H9 (cell line): ENCODE measurements around the gene ADISSP. TPM values are rescaled to one million over a fixed set of nuclear protein-coding genes. Genes with fewer than 3 reads are reported as not detected.

ENCODE experiments used
- DNase-seq: peaks from one replicate; pipeline ENCODE4 v3.0.0-alpha.2; 2017
- H2AFZ ChIP-seq: one replicate; pipeline ENCODE4 v1.6.1; 2013; ENCODE audit warnings: mild to moderate bottlenecking, low read length, control low read depth, moderate library complexity
- H2AK5ac ChIP-seq: 2 replicates; pipeline ENCODE4 v1.6.1; 2013; ENCODE audit warnings: low read length, control low read depth, mixed read lengths; ENCODE audit not compliant: insufficient read length
- H2BK120ac ChIP-seq: one replicate; pipeline ENCODE4 v1.6.1; 2013; ENCODE audit warnings: low read depth, mild to moderate bottlenecking, low read length, control low read depth, inconsistent platforms; ENCODE audit not compliant: poor library complexity, severe bottlenecking
- H2BK12ac ChIP-seq: 2 replicates; pipeline ENCODE4 v1.6.1; 2013; ENCODE audit warnings: low read length, control low read depth, mixed read lengths, low read depth; ENCODE audit not compliant: insufficient read length
- H2BK15ac ChIP-seq: 2 replicates; pipeline ENCODE4 v1.6.1; 2013; ENCODE audit warnings: low read depth, low read length, control low read depth
- H2BK20ac ChIP-seq: one replicate; pipeline ENCODE4 v1.6.1; 2013; ENCODE audit warnings: low read depth, mild to moderate bottlenecking, low read length, control low read depth, inconsistent platforms; ENCODE audit not compliant: poor library complexity, severe bottlenecking
- H2BK5ac ChIP-seq: 2 replicates; pipeline ENCODE4 v1.6.1; 2013; ENCODE audit warnings: low read length, control low read depth, mixed read lengths; ENCODE audit not compliant: insufficient read length
- H3K14ac ChIP-seq: 2 replicates; pipeline ENCODE4 v1.6.1; 2013; ENCODE audit warnings: low read length, control low read depth; ENCODE audit not compliant: insufficient read depth
- H3K18ac ChIP-seq: 2 replicates; pipeline ENCODE4 v1.6.1; 2013; ENCODE audit warnings: low read depth, mild to moderate bottlenecking, mixed read lengths, low read length, control low read depth; ENCODE audit not compliant: insufficient read length
- H3K23ac ChIP-seq: 2 replicates; pipeline ENCODE4 v1.6.1; 2013; ENCODE audit warnings: low read length, control low read depth, mixed read lengths, low read depth; ENCODE audit not compliant: insufficient read length
- H3K23me2 ChIP-seq: 2 replicates; pipeline ENCODE4 v1.6.1; 2013; ENCODE audit warnings: low read depth, mild to moderate bottlenecking, mixed read lengths, low read length, control low read depth; ENCODE audit not compliant: insufficient read length, poor library complexity, severe bottlenecking
- H3K27ac ChIP-seq: 2 replicates; pipeline ENCODE4 v1.5.1; 2013; ENCODE audit warnings: low read length, control low read depth, mixed read lengths, low read depth; ENCODE audit not compliant: insufficient read length
- H3K27me3 ChIP-seq: 2 replicates; pipeline ENCODE4 v1.6.1; 2013; ENCODE audit warnings: low read length, control low read depth, inconsistent platforms; ENCODE audit not compliant: insufficient read depth
- H3K4ac ChIP-seq: 2 replicates; pipeline ENCODE4 v1.6.1; 2013; ENCODE audit warnings: low read depth, mild to moderate bottlenecking, control low read depth, inconsistent platforms, low read length, moderate library complexity
- H3K4me1 ChIP-seq: 2 replicates; pipeline ENCODE4 v1.6.1; 2013; ENCODE audit warnings: low read length, control low read depth, inconsistent platforms; ENCODE audit not compliant: insufficient read depth
- H3K4me2 ChIP-seq: 2 replicates; pipeline ENCODE4 v1.6.1; 2013; ENCODE audit warnings: low read length, control low read depth, mixed read lengths; ENCODE audit not compliant: insufficient read length, insufficient read depth
- H3K56ac ChIP-seq: 2 replicates; pipeline ENCODE4 v1.6.1; 2013; ENCODE audit warnings: low read depth, mild to moderate bottlenecking, mixed read lengths, low read length, control low read depth; ENCODE audit not compliant: insufficient read length
- H3K79me1 ChIP-seq: 2 replicates; pipeline ENCODE4 v1.6.1; 2013; ENCODE audit warnings: low read depth, mild to moderate bottlenecking, moderate library complexity, low read length, control low read depth, inconsistent platforms; ENCODE audit not compliant: insufficient read depth, poor library complexity, severe bottlenecking
- H3K79me2 ChIP-seq: 2 replicates; pipeline ENCODE4 v1.6.1; 2013; ENCODE audit warnings: low read length, control low read depth, inconsistent platforms; ENCODE audit not compliant: insufficient read depth
- H3K9ac ChIP-seq: 2 replicates; pipeline ENCODE4 v1.6.1; 2013; ENCODE audit warnings: low read length, control low read depth, mixed read lengths; ENCODE audit not compliant: insufficient read length; ENCODE audit errors: extremely low read depth
- H3K9me3 ChIP-seq: one replicate; pipeline ENCODE4 v1.6.1; 2013; ENCODE audit warnings: low read depth, low read length, inconsistent platforms; ENCODE audit not compliant: control insufficient read depth
- H3T11ph ChIP-seq: one replicate; pipeline ENCODE4 v1.6.1; 2013; ENCODE audit warnings: mild to moderate bottlenecking, low read length, control low read depth, inconsistent platforms
- H4K20me1 ChIP-seq: one replicate; pipeline ENCODE4 v1.6.1; 2013; ENCODE audit not compliant: control insufficient read depth, insufficient read length, insufficient read depth
- H4K5ac ChIP-seq: 2 replicates; pipeline ENCODE4 v1.6.1; 2013; ENCODE audit warnings: low read depth, mild to moderate bottlenecking, mixed read lengths, low read length, control low read depth; ENCODE audit not compliant: insufficient read length
- H4K8ac ChIP-seq: replicated peaks from 2 replicates; pipeline ENCODE4 v1.6.1; 2013; ENCODE audit warnings: low read length, control low read depth, mixed read lengths, low read depth; ENCODE audit not compliant: insufficient read length
- H4K91ac ChIP-seq: 2 replicates; pipeline ENCODE4 v1.6.1; 2013; ENCODE audit warnings: low read depth, mild to moderate bottlenecking, moderate library complexity, mixed read lengths, low read length, control low read depth; ENCODE audit not compliant: insufficient read length
- H3K27ac Mint-ChIP-seq, 3 experiments: 2 replicates in 2 of 3; 3 replicates in 1 of 3; pipeline ENCODE4 v1.8.0; 2020 to 2021; ENCODE audit warnings: mixed read lengths in 3 of 3, mild to moderate bottlenecking in 1 of 3, moderate library complexity in 1 of 3
- H3K27me3 Mint-ChIP-seq: 2 replicates; pipeline ENCODE4 v1.8.0; 2021; ENCODE audit warnings: low read depth, mild to moderate bottlenecking, moderate library complexity, mixed read lengths
- H3K36me3 Mint-ChIP-seq, 3 experiments: 2 replicates in 2 of 3; 3 replicates in 1 of 3; pipeline ENCODE4 v1.8.0; 2020 to 2021; ENCODE audit warnings: low read depth in 3 of 3, mixed read lengths in 3 of 3; ENCODE audit not compliant: insufficient read depth in 1 of 3
- H3K4me1 Mint-ChIP-seq, 2 experiments: 2 replicates each; pipeline ENCODE4 v1.8.0; 2020; ENCODE audit warnings: mixed read lengths in 2 of 2
- H3K4me3 Mint-ChIP-seq, 2 experiments: 2 replicates in 1 of 2; 3 replicates in 1 of 2; pipeline ENCODE4 v1.8.0; 2020 to 2021; ENCODE audit warnings: mild to moderate bottlenecking in 2 of 2, mixed read lengths in 2 of 2, moderate library complexity in 1 of 2
- H3K9me3 Mint-ChIP-seq, 2 experiments: 2 replicates in 1 of 2; 3 replicates in 1 of 2; pipeline ENCODE4 v1.8.0; 2020; ENCODE audit warnings: mild to moderate bottlenecking in 2 of 2, mixed read lengths in 2 of 2, moderate library complexity in 1 of 2
- WGBS: extraction: QIAGEN DNeasy Blood & Tissue Kit; methylation state at CpG from one replicate; pipeline ENCODE4 v1.1.7; 2013; ENCODE audit warnings: missing lambda C conversion rate, low lambda C conversion rate, mixed read lengths; ENCODE audit not compliant: insufficient read length; ENCODE audit errors: extremely low coverage; 5-methylcytosine and 5-hydroxymethylcytosine counted together
- total RNA-seq: library from RNA; stranded (reverse); gene quantifications from 2 replicates; pipeline ENCODE4 v1.2.1, GENCODE V29; 2021
- TF ChIP-seq, protein P1 (sequence below): fragments of 200-600 bp; sonication (generic); conservative IDR thresholded peaks from 3 replicates; pipeline ENCODE4 v1.8.0; 2021; ENCODE audit warnings: antibody characterized with exemption, mild to moderate bottlenecking

The ADISSP gene
- total RNA-seq, 1 experiment from 2014 or later = 80.9 TPM

DNA sequence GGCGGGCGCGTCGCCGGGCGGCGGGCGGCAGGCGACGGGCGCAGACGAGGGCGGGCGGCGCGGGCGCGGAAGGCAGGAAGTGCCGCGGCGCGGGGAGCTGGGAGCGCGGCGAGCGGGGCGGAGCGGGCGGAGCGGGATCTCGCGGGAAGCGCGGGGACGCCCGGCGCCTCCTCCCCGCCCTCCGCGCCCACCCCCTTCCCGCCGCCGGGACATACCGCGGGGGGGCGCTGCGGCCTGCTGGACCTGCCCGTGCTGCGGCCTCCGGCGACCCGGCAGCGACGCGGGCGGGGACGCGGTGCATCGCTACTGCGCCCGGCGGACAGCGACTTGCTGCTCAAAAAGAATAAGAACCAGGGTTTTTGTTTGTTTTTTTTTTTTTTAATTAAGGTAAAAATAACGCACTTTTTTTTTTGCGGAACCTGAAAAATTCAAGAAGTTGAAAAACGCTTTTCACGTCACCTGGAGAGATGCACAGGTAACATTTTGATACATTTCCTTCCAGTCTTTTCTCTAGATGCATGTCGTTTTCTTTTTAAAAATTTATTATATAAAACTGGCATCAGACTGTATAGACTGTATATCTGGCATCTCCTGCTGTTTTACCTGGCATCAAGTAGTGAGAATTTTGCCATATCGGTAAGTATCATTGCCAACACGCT lies 19.2 kb upstream of the ADISSP start, which contains the start of gene CENPB:
Gene CENPB, minus strand, starts transcription at position 76 of the 659 bp plus-strand sequence. CDS start 257 bp downstream, outside the sequence.
- H2BK5ac ChIP-seq = no peak within 1 kb of the TSS
- peaks cover 7% of the 10 kb centered on the region for H3K23me2 ChIP-seq
- H4K20me1 ChIP-seq = no peaks in the 10 kb centered on the region
- H2BK12ac ChIP-seq = no peak within 1 kb of the TSS
- H2AK5ac ChIP-seq = no peak within 1 kb of the TSS
- no peak within 1 kb of the TSS for H4K91ac ChIP-seq
- H3K79me2 ChIP-seq = no peaks in the 10 kb centered on the region
- peak within 1 kb of the TSS; percentile 77 for H3K4me2 ChIP-seq
- no CpG with 5 or more reads among the region's 70 CpGs for WGBS
- no peak within 1 kb of the TSS for H2BK15ac ChIP-seq
- Mint-ChIP-seq H3K4me1 (peaks cover 15 to 21% of the 10 kb centered on the region in 2 experiments), H3K27ac (peak within 1 kb of the TSS in 1 of 3 experiments; percentile 75; a peak in 1 of 7 replicates), H3K27me3 (peaks cover 28% of the 10 kb centered on the region), H3K9me3 (no peaks in the 10 kb centered on the region), H3K4me3 (peak within 1 kb of the TSS; percentile 84 to 91), H3K36me3 (peaks cover 5 to 12% (median 8%) of the 10 kb centered on the region in 3 experiments; a peak in 6 of 7 replicates)
- no peak within 1 kb of the TSS for H4K5ac ChIP-seq
- DNase-seq = peak; percentile 88
- H2AFZ ChIP-seq = no peak within 1 kb of the TSS
- H2BK20ac ChIP-seq = no peak within 1 kb of the TSS
- no peak within 1 kb of the TSS for H3K56ac ChIP-seq
- no peaks in the 10 kb centered on the region for H3K9me3 ChIP-seq
- H3K14ac ChIP-seq = peak within 1 kb of the TSS; percentile 86
- no peak within 1 kb of the TSS for H3T11ph ChIP-seq
- no peaks in the 10 kb centered on the region for H3K27me3 ChIP-seq
- H3K4me1 ChIP-seq = no peaks in the 10 kb centered on the region
- H3K4ac ChIP-seq = no peak within 1 kb of the TSS
- no peaks in the 10 kb centered on the region for H3K79me1 ChIP-seq
- TF ChIP-seq, protein P1, sequence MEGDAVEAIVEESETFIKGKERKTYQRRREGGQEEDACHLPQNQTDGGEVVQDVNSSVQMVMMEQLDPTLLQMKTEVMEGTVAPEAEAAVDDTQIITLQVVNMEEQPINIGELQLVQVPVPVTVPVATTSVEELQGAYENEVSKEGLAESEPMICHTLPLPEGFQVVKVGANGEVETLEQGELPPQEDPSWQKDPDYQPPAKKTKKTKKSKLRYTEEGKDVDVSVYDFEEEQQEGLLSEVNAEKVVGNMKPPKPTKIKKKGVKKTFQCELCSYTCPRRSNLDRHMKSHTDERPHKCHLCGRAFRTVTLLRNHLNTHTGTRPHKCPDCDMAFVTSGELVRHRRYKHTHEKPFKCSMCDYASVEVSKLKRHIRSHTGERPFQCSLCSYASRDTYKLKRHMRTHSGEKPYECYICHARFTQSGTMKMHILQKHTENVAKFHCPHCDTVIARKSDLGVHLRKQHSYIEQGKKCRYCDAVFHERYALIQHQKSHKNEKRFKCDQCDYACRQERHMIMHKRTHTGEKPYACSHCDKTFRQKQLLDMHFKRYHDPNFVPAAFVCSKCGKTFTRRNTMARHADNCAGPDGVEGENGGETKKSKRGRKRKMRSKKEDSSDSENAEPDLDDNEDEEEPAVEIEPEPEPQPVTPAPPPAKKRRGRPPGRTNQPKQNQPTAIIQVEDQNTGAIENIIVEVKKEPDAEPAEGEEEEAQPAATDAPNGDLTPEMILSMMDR = peak; percentile 87
- H3K23ac ChIP-seq = no peak within 1 kb of the TSS
- H3K9ac ChIP-seq = peak within 1 kb of the TSS; percentile 62
- H3K18ac ChIP-seq = no peak within 1 kb of the TSS
- no peak within 1 kb of the TSS for H2BK120ac ChIP-seq
- H3K27ac ChIP-seq = no peak within 1 kb of the TSS
- H4K8ac ChIP-seq = no peak within 1 kb of the TSS
